Fibroblast of lung (primary cell): Measurements from ENCODE around the gene PSPC1. TPM values are rescaled to one million over a fixed set of nuclear protein-coding genes. Genes with fewer than 3 reads are reported as not detected.

ENCODE experiments used
- DNase-seq, 2 donors: peaks; one replicate each; pipeline versions ENCODE4 v3.0.0 to v3.0.0-alpha.2; 2010; ENCODE audit warnings: low read depth in 2 of 2
- H2AFZ ChIP-seq: 2 replicates; pipeline ENCODE4 v1.5.1; 2012; ENCODE audit warnings: low read length, control low read depth, inconsistent platforms
- H3K27ac ChIP-seq: 2 replicates; pipeline ENCODE4 v1.5.1; 2011; ENCODE audit warnings: low read length, control low read depth; ENCODE audit not compliant: insufficient read depth
- H3K27me3 ChIP-seq: 2 replicates; pipeline ENCODE4 v1.5.1; 2011; ENCODE audit warnings: mild to moderate bottlenecking, low read length; ENCODE audit not compliant: control insufficient read depth, insufficient read depth
- H3K36me3 ChIP-seq: 2 replicates; pipeline ENCODE4 v1.5.1; 2011; ENCODE audit warnings: low read length; ENCODE audit not compliant: control insufficient read depth, insufficient read depth
- H3K4me1 ChIP-seq: 2 replicates; pipeline ENCODE4 v1.5.1; 2011; ENCODE audit warnings: low read length; ENCODE audit not compliant: control insufficient read depth, insufficient read depth; ENCODE audit errors: extremely low read depth
- H3K4me2 ChIP-seq: 2 replicates; pipeline ENCODE4 v1.5.1; 2011; ENCODE audit warnings: low read length, control low read depth; ENCODE audit not compliant: insufficient read depth; ENCODE audit errors: extremely low read depth
- H3K4me3 ChIP-seq, 4 experiments: fragments of 200-600 bp in 1 of 4; sonication (generic) in 1 of 4; replicated peaks in 1 of 4; 2 replicates each; pipeline ENCODE4 v1.5.1; 2011 to 2016; ENCODE audit warnings: low read length in 4 of 4, low read depth in 3 of 4, mild to moderate bottlenecking in 3 of 4, control low read depth in 2 of 4, inconsistent platforms in 1 of 4, mixed read lengths in 1 of 4; ENCODE audit not compliant: insufficient read depth in 1 of 4; ENCODE audit errors: control extremely low read depth in 1 of 4
- H3K79me2 ChIP-seq: 2 replicates; pipeline ENCODE4 v1.5.1; 2012; ENCODE audit warnings: mild to moderate bottlenecking, low read length, inconsistent platforms; ENCODE audit not compliant: control insufficient read depth, insufficient read depth
- H3K9ac ChIP-seq: 2 replicates; pipeline ENCODE4 v1.5.1; 2011; ENCODE audit warnings: mild to moderate bottlenecking, low read length, control low read depth; ENCODE audit not compliant: insufficient read depth
- H3K9me3 ChIP-seq: 2 replicates; pipeline ENCODE4 v1.5.1; 2012; ENCODE audit warnings: low read depth, low read length; ENCODE audit not compliant: control insufficient read depth, insufficient read depth
- H4K20me1 ChIP-seq: 2 replicates; pipeline ENCODE4 v1.5.1; 2011; ENCODE audit warnings: low read length; ENCODE audit not compliant: control insufficient read depth, insufficient read depth; ENCODE audit errors: extremely low read depth
- EZH2 ChIP-seq: IDR thresholded peaks from 2 replicates; pipeline ENCODE4 v1.5.1; 2012; ENCODE audit warnings: low read length, control low read depth, mild to moderate bottlenecking; ENCODE audit errors: missing control alignments
- polyA plus RNA-seq, 2 donors: library from polyadenylated mRNA; depleted of rRNA in 1 of 2; stranded (reverse) in 1 of 2; unstranded in 1 of 2; fragments of >200 nt; gene quantifications; 2 replicates each; pipeline ENCODE4 v1.2.1, GENCODE V29; 2011 to 2012; ENCODE audit warnings: missing spikeins in 1 of 2
- total RNA-seq: library from RNA; depleted of rRNA; stranded (reverse); fragments of >200 nt; gene quantifications from 2 replicates; pipeline ENCODE4 v1.2.1, GENCODE V29; 2014
- TF ChIP-seq, protein P1 (sequence below), 2 donors: IDR thresholded peaks in 1 of 2; conservative IDR thresholded peaks in 1 of 2; 1 replicate in 1 of 2; 2 replicates in 1 of 2; pipeline ENCODE4 v1.5.1; 2011 to 2012; ENCODE audit warnings: low read length in 2 of 2, control low read depth in 1 of 2, inconsistent platforms in 1 of 2, low read depth in 1 of 2, mild to moderate bottlenecking in 1 of 2

Gene PSPC1
- total and polyA plus RNA-seq, 2 donors (not counting 1 experiment from before 2014, with no cell fraction given) = 47.2 to 52.8 TPM

DNA sequence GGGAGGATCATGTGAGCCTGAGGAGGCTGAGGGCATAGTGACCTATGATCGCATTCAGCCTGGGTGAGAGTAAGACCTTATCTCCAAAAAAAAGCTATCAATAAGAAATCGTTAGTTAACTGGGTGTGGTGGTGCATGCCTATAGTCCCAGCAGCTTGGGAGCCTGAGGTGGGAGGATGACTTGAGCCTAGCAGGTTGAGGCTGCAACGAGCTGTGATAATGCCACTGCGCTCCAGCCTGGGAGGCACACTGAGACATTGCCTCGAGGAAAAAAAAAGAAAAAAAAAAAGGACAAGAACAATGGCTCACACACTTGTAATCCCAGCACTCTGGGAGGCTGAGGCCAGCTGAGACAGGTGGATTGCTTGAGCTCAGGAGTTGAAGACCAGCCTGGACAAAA, 16.2 kb downstream of the PSPC1 start:
- no peak overlapping the region for H3K4me2 ChIP-seq
- peaks cover 91% of the 10 kb centered on the region for H3K79me2 ChIP-seq
- H3K27me3 ChIP-seq = no peaks in the 10 kb centered on the region
- no peak overlapping the region for H3K9ac ChIP-seq
- no peak overlapping the region for H2AFZ ChIP-seq
- no peak for TF ChIP-seq EZH2
- TF ChIP-seq, protein P1, sequence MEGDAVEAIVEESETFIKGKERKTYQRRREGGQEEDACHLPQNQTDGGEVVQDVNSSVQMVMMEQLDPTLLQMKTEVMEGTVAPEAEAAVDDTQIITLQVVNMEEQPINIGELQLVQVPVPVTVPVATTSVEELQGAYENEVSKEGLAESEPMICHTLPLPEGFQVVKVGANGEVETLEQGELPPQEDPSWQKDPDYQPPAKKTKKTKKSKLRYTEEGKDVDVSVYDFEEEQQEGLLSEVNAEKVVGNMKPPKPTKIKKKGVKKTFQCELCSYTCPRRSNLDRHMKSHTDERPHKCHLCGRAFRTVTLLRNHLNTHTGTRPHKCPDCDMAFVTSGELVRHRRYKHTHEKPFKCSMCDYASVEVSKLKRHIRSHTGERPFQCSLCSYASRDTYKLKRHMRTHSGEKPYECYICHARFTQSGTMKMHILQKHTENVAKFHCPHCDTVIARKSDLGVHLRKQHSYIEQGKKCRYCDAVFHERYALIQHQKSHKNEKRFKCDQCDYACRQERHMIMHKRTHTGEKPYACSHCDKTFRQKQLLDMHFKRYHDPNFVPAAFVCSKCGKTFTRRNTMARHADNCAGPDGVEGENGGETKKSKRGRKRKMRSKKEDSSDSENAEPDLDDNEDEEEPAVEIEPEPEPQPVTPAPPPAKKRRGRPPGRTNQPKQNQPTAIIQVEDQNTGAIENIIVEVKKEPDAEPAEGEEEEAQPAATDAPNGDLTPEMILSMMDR (conservative IDR thresholded peaks at IDR 0.05 in 1 of 2, IDR thresholded peaks at IDR 0.05 in 1 of 2; ENCODE audit: low read depth in 1 of 2, low read length in 2 of 2) = no peak
- no peaks in the 10 kb centered on the region for H3K9me3 ChIP-seq
- no peaks in the 10 kb centered on the region for H3K36me3 ChIP-seq
- peaks cover 2% of the 10 kb centered on the region for H4K20me1 ChIP-seq
- no peak for DNase-seq
- H3K4me3 ChIP-seq = no peak overlapping the region
- H3K27ac ChIP-seq = no peak overlapping the region
- no peaks in the 10 kb centered on the region for H3K4me1 ChIP-seq

DNA sequence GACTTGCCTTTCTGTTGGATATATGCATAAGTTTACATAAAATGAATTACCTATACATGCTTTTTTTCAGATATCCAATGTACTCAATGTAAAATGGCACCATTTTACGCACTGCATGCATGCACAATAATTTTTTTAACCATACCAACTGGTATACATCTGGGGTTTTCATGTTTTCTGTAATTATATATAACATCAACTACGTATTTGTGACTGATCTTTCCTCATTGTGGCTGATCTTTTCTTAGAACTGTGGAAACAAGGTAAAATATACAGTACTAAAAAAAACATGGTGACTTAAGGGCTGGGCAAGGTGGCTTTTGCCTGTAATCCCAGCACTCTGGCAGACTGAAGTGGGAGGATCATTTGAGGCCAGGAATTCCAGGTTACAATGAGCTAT, 18.5 kb downstream of the PSPC1 start:
- no peak for DNase-seq
- Histone ChIP-seq H3K4me3 (no peak overlapping the region), H3K27ac (no peak overlapping the region), H3K4me2 (no peak overlapping the region), H3K36me3 (no peaks in the 10 kb centered on the region), H3K79me2 (peaks cover 92% of the 10 kb centered on the region), H3K4me1 (no peaks in the 10 kb centered on the region), H2AFZ (no peak overlapping the region), H3K9me3 (no peaks in the 10 kb centered on the region), H4K20me1 (peaks cover 2% of the 10 kb centered on the region), H3K9ac (no peak overlapping the region), H3K27me3 (no peaks in the 10 kb centered on the region)
- TF ChIP-seq EZH2 = no peak
- TF ChIP-seq, protein P1 (conservative IDR thresholded peaks at IDR 0.05 in 1 of 2, IDR thresholded peaks at IDR 0.05 in 1 of 2; ENCODE audit: low read depth in 1 of 2, low read length in 2 of 2) = no peak

DNA sequence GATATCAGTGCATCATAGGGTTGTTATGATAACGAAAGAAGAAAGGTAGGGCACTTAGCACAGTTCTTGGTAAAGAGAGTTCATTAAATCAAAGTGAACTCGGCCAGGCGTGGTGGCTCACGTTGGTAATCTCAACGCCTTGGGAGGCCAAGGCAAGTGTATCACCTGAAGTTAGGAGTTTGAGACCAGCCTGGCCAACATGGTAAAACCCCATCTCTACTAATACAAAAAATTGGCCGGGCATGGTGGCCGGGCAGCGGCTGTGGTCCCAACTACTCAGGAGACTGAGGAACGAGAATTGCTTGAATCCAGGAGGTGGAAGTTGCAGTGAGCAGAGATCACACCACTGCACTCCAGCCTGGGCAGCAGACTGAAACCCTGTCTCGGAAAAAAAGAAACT, 19.1 kb downstream of the PSPC1 start:
- Histone ChIP-seq H3K27me3 (no peaks in the 10 kb centered on the region), H3K4me3 (no peak overlapping the region), H3K27ac (no peak overlapping the region), H3K4me2 (no peak overlapping the region), H4K20me1 (peaks cover 2% of the 10 kb centered on the region), H3K79me2 (peaks cover 91% of the 10 kb centered on the region), H2AFZ (no peak overlapping the region), H3K36me3 (no peaks in the 10 kb centered on the region), H3K9ac (no peak overlapping the region), H3K9me3 (no peaks in the 10 kb centered on the region), H3K4me1 (no peaks in the 10 kb centered on the region)
- no peak for DNase-seq
- TF ChIP-seq EZH2 = no peak
- TF ChIP-seq, protein P1 (conservative IDR thresholded peaks at IDR 0.05 in 1 of 2, IDR thresholded peaks at IDR 0.05 in 1 of 2; ENCODE audit: low read depth in 1 of 2, low read length in 2 of 2) = no peak
